Stimulated activated CD4-positive, alpha-beta T cell treated with anti-CD3 and anti-CD28 coated beads, Interleukin-12 subunit alpha, Interleukin-12 subunit beta, amount 100 ng/mL, for 4 hours (primary cell): Measurements from ENCODE around the gene MTFR2.

Experiments
- DNase-seq: peaks from one replicate; pipeline ENCODE4 v3.0.0-alpha.2; 2020

The MTFR2 gene

DNA sequence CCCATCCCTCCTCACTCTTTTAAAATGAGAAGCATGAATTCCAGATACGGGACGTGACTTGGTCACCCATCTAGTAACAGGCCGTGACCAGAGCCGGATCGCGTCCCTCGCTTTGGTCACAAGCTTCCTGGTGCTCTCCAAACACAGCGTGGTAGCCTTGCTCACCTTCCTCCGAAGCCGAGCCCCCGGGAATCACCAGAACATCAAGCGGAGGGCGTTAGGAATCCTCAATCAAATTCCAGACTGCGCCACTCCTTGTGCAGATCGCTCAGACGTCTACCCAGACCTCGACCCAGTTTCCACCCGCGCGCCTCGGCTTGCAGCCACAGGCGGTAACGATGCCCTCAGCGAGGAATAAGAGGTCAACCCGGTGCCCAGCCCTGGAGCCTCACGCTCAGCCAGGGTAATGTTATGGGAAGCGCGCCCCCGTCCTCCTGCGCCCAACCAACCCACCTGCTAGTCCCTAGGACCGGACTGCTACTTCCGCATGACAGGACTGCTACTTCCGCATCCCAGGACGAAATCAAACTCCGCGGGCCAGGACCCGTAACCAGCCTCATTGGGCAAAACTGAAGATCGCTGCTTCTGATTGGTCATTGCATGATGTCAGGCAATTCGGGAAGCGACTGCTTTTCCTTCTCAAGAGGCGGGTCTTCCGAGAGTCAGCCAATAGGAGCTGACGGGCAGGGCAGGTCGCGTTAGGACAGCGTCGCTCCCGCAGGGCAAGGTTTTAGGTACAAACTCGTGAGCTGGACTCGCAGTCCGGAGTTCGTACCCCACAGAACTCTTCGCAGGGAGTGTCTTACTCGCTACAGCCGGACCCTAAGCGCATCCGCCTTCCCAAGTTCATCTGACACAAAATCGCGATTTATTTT is at the start of gene MTFR2:
TSS of gene MTFR2 (minus strand) at position 501 of the 875 bp plus-strand sequence. CDS start 1,212 bp downstream, outside the sequence.
- peak; percentile 81 for DNase-seq

DNA sequence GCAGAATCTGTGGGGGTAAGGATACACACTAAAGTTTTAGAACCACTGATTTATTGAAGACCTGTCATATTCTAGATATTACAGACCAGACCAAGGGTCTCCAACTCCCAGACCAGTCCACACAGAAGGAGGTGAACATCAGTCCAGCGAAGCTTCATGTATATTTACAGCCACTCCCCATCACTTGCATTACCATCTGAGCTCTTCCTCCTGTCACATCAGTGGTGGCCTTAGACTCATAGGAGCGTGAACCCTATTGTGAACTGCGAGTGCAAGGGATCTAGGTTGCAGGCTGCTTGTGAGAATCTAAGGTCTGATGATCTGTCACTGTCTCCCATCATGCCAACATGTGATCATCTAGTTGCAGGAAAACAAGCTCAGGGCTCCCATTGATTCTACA is 44.5 kb upstream of the MTFR2 start:
- DNase-seq = no peak

DNA sequence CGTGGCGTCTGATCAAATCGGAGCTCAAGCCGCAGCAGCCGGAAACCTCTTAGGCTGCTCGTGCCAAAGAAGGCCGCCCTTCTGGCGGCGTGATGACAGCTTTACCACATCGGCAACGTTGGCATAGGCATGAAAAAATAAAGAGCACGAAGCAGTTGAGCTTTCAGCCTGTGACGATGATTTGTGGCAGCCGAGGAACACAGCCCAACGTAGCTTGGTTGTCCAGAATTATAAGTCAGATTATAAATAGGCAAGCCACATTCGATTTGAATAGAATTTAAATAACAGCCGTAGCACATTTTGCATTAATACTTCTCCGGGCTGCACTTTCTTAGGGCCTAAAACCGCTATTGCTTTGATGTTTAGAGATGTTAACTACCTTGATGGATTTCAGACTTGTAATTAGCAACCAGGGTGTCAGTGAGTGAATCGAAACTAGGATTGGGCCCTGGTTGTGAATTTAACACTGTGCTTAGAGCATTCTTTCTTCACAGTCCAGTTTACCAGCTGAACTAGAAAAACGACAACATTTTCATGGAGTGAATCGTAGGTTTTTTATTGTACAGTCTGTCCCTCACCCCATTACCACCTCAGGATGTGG is 40.4 kb upstream of the MTFR2 start:
- DNase-seq = peak; percentile 38

DNA sequence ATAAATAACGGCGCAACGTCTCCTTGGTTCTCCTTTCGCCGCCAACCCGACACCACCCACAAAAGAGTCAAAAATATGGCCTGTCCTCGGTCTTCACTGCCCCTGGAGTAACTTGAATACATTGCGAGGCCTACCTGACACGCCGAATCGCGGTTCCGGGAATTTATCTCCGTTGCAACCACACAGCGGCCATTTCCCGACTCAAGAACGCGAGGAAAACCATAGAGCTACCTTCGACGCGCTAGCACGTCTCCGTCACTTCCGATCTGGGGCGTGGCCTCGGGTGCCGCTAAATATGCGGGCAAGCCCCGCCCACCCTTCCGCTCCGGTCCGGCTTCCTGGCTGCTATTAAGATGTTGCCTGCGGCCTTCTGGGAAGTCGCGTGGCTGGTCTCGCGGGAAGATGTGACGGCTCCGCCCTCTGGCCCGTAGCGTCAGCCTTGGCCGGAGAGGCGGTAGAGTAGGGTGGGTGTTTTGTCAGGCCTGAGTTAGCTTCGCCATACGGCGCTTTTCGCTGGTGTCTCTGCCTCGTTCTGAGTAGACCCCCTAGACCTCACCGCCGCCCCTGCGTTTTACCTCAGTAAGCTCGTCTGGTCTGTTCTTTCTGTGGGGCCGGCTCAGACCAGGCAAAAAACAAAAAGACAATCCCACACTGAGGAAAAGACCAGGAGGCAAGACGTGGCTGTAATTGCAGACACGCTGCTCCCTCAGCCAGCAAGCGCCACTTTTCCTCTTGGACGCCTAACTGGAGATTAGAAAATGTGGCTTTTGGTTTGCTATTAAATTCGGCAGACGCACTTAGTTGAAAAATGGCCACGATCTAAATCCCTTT is 39.7 kb upstream of the MTFR2 start, which contains the start of gene BCLAF1:
TSS of gene BCLAF1 (minus strand) at position 268 of the 831 bp plus-strand sequence. CDS start 9,980 bp downstream, outside the sequence.
- DNase-seq = peak; percentile 98

DNA sequence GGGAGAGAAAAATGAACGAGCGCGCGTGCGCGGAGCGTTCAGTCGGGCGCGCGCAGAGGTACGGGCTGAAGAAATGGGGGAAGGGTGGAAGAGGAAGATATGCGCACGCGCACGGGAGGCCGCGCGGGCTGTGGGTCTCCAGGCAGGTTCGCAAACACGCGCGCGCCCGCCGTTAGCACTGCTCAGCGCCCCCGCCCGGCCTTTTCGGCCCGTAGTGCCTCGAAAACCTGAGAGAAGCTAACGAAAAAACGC is 39.1 kb upstream of the MTFR2 start:
- peak; percentile 89 for DNase-seq

DNA sequence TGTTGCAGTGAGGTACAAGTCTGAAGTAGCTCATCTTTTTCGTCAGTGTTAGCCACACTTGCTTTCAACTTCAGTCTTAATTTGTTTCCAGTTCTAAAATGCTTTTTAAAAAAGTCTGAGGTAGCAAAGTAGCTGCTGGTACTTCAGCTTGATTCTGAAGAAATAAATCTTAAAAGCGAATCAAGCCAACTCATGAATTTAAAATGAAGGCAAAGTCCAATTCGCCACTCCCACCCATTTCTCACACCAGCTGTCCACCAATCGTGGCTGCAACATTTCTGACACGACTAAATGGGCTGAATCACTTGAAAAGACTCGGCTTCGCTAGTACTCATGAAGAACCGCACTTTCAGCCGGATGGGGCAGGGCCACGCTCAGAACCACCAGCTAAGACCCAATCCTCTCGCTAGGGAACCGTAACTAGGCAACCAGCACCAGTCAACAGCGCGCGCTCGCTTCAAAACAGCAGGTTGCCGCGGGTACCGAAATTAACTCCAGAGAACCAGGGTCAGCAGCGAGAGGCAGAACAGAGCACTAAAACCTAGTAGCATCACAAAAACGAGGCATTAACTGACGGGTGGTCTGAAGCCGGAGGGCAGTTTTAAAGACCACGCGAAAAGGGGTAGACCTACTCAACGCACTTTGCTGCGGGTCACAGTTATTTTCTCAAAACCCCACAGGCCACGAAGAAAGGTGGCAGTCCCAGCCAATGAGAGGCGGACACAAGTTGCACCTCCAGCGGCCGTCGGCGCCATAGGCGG is 38.6 kb upstream of the MTFR2 start:
- DNase-seq = peak; percentile 68

DNA sequence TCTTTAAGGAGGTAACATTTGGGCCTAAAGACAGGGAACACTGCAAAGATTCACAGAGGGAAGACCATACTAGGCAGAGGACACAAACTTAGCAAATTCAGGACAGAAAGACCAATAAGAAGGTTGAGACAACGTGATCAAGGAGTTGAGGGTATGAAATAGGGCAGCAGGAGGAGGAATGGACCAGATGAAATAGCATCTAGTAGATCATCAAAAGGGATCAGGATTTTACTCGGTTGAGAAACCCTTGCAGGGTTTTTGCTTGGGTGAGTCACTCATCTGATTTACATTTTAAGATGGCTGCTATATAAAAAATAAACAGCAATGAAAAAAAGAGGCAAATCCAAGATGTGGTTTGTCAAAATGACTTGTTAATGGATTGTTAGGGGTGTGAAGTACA is 34.8 kb upstream of the MTFR2 start:
- no peak for DNase-seq

DNA sequence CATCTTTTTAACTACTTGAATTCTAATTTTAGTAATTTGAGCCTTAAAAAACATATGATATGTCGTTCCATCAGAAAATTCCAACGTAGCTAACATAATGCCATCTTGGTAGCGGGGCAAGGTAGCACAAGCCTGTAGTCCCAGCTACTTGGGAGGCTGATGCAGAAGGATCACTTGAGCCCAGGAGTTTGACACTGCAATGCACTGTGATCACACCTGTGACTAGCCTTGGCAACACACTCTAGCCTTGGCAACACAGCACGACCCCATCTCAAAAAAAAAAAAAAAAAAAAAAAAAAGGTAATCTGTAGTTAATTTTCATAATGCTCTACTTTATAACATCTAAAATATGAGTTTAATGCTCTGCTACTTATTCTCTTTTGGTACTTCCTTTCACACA is 32.8 kb upstream of the MTFR2 start:
- no peak for DNase-seq

DNA sequence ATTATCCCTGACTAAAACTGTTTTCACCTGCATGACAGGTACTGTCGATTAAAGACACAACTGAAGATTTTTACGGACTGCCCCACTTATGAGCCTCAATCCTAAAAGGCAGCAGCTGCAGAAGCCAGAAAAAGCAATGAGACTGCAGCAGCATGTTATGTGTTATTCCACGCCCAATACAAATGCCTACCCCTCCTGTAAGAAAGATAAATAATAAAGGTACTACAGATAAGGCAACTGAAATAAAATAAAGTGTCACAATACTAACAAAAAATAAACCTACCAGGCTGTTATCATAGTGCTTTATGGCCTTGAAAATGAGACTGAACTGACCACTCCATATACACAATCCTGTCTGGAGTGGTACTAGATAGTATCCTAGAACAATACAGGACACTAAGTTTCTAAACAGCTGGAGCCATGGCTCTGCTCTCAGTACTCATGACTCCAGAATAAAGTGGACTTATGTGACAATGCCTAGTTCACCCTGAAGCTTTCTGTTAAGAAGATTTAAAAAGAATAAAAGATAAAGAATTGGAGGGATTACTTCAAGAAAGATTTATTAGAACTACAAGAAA is 30.0 kb upstream of the MTFR2 start:
- DNase-seq = no peak

DNA sequence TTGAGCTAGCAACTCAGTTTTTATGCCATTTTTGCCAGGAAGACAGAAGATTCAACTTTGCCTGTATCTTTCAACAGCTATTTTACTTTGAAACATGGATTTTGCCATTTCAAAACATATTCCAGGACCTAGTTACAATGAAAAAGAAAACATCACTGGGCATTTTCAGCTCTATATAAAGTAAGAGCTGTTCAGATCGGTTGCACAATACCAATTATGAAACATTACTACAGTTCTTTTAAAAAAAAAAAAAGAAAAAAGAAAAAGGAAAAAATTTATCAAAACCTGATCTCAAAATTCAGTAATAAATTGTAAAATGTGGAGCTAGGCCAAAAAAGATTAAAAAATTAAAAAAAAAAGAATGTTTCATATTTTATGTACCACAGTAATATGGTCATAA is 24.0 kb upstream of the MTFR2 start:
- DNase-seq = no peak

DNA sequence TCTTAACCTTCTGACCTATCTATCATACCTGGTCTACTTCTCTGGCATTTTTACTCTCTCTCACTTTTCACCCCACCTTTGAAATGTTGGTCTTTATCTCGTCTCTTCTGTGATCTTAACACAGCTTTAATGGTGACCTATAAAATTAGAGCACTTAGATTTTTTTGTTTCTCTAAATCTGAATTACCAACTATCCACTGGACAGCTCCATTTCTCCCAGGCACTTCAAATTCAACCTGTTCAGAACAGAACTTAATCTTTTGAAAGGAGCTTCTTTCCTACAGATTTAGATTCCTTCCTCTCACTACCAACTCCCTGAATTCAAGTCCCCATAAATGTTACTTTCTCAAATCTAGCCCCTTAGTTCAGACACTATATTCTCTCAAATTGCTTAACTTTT is 15.0 kb upstream of the MTFR2 start:
- no peak for DNase-seq

DNA sequence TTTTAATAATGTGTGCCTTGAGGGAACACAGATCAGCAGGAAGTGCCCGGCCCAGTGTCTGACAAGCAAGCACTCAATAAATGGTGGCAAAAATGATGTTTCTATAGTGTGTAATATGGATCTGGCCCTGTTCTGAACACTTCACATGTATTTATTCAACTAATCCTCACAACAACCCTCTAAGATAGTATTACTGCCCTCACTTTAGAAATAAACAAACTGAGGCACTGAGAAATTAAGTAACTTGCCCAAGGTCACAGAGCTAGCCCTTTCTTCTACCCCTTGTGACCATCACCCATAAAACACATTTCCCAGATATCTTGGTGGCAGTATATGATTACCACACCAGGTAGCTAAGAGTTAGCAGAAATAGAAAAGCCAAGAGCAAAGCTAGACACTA is 12.8 kb upstream of the MTFR2 start:
- DNase-seq = no peak

DNA sequence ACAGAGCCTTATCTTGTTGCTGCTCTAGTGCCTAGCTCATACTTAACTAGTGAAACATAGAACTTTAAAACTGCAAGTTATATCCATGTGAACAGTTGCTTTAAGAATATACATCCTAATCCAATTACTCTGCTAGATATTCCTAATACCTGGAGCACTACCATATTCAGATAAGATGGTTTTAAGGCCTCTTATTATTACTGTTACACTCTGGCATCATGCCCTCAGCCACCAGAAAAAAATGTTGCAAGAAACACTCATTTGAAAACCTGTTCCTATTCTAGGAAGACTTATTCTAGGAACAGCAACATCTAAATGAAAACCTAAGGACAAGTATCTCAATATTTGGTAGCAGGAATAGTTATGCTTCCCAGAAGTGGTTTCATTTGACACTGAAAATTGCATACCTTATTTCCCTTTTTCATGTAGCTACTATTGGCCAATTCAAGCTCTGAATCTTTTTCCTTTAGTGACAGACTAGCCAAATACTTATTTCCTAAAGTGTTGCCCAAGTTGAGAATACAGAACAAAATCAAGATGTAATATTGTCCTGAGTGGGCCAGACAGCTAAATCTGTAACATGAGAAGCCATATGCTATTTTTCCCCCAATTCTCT is 4.8 kb upstream of the MTFR2 start:
- DNase-seq = no peak

DNA sequence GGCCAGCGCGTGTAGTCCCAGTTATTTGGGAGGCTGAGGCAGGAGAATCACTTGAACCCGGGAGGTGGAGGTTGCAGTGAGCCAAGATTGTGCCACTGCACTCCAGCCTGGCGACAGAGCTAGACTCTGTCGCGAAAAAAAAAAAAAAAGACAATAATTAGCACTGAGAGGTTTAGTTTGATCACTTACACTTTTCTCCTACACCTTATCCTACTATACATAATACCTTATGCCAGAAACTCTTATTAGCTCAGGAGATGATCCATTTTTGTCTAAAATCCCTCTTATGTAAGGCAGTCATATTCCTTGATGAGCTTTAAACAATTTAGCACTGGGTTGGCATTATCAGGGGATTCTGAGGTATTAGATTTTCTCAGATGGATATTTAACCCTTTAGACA is 3.6 kb upstream of the MTFR2 start:
- no peak for DNase-seq

DNA sequence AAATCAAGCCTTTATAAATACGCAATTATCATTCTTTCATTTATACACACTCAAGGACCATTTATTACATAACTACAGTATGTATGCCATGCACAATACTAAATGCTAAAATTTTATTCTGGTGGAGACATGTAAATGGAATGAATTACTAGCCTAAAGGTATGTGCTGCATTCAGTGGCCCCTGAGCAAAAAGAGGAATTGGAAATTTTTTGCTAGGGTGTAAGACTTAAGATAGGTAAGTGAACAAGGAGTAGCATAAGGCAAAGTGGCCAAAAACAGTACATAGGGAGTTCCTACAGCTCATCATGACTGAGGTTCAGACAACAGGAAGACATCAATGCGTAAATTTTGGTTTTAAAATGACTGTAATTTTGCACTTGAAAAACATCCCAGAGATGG is 2.3 kb upstream of the MTFR2 start:
- DNase-seq = no peak

DNA sequence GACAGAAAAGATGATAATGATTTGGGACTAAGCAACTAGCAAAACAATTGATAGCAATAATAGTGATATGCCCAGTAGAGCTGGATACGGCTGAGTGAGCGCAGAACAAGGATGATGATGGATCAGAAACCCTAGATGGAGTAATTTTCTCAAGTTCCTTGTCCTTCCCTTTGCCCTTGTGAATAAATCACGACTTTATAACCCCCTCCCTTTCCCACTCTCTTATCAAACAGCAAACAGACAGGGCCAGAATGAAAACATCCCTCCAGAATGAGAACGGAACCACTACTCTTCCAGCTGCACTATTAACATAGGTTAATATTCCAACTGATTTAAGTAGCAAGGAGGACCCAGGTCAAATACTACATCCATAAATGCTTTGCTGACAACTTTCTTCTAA is 1.3 kb upstream of the MTFR2 start:
- no peak for DNase-seq

DNA sequence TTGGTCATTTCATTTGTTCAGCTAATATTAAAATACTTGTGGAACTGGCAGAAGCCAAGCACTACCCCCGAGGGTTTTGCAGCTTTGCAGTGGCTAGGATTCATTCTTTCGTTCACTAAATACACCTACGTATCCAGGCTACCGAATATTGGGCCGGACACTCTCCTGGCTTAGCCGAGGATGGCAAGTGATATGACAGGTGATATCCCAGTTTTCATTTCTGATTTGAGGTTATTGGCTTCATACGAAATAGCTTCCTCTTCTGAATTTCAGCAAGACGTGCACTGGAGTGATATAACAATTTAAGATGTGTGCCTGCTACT is 536 bp upstream of the MTFR2 start:
- DNase-seq = no peak

DNA sequence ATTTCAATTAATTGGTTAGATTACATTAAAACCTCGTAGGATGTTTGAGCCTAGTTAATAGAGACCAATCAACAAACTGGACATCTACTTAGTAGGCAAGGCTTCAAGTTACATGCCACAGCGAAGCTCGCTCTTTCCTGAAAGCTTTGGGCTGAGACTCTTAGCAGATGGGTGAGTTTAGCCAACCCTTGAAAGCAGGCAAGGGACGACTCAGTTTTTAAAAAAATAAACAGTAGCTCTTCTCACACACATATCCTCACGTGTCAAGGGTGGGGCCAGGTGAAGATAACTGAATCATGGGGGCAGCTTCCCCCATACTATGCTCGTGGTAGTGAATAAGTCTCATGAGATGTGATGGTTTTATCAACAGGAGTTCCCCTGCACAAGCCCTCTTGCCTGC is 775 bp downstream of the MTFR2 start:
- no peak for DNase-seq

DNA sequence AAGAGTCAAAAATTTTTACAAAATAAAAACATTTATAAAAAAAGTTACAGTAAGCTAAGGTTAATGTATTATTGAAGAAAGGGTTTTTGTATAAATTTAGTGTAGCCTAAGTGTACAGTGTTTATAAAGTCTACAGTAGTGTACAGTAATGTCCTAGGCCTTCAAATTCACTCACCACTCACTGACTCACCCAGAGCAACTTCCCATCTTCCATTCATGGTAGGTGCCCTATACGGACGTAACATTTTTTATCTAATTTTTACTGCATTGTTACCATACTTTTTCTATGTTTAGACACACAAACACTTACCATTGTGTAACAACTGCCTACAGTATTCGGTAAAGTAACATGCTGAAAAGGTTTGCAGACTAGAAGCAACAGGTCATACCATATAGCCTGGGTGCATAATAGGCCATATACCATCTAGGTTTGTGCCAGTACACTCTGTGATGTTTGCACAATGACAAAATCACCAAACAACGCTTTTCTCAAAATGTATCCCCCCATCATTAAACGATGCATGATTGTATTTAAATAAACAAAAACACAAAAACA is 6.0 kb downstream of the MTFR2 start:
- DNase-seq = no peak

DNA sequence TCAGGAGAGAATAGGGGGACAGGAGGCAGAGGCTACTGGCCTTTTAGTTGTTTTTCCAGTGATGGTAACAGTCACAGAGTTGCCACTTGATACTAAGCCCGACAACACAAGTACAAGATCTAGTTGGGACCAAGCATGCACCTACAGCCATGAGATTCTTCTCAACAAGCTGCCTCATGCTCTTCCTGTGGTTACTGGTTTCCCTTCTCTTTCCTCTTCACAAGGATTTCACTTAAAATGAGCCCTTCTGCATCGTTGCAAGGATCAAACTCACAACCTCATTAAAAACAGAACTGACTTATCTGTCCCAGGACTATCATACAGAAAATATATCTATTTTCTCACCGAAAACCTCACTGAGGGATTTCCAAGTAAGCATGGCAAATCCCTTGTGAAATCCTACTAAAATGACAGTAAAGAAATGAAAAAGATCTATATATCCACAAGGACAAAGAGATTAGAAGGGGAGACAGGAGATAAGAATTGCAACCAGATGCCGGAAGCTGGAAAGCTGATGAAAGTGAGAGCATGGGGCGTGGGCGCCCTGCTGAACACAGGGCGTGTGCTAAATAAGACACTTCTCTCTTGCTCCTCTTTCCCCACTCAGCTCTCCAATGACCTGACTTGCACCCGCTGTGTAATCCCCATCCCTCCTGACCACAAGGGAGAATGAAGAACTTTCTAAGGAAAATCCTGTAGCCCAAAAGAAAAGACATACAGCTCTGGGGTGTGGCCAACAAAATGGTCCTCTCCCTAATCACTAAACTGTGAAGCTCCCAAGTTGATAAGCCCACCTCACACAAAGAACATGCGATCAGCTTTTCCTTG is 13.4 kb downstream of the MTFR2 start:
- no peak for DNase-seq

DNA sequence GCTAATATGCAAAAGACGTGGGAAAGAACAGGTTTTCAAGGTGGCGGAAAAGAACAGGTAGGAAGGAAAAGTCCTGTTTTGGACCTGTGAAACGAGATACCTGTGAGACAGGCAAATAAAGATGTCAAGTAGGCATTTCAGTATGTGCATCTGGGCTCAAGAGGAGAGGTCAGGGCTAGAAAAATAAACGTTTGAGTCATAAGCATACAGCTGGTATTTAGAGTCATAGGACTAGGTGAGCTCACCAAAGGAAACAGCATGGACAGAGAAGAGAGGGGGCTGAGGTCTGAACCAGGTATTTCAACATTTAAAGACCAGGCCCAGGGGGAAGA is 14.9 kb downstream of the MTFR2 start:
- no peak for DNase-seq
